ENCODE results near the gene NUP214. TPM values are rescaled to one million over a fixed set of nuclear protein-coding genes. Genes with fewer than 3 reads are reported as not detected.

The NUP214 gene
- polyA plus RNA-seq, 1 of the 3 experiments (the other 2 are of a cell fraction) = 8.0 TPM

DNA sequence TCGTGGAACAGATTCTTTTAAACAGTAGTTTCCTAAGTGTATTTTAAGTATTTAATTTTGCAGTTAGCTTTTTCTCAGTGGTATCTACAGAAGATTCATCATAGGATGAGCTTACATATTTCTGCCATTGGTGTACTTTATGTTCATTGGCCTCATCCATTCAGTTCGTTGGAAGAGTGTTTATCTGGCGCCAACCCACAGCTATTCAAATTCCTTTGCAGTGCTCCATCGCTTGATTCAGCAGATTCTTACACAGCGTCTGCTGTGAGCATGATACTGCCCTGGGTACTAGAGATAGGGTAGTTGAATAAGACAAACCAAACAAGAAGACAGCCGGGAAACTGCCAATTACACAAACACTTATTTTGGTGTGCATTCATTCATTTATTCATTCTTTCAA lies 55.1 kb downstream of the NUP214 start:
- CTCF ChIA-PET = interaction anchor here (1.0 to 11.8 kb wide), 7 partner anchors 11 to 169 kb away, joined by 3 to 192 read pairs (median 4); partner anchors contain the start of gene PLPP7
- peak overlapping the region; percentile 59; the same call in 1 of the 2 replicates for H3K9ac ChIP-seq
- 23% methylated on average over 6 of the region's 6 CpGs for WGBS (ENCODE audit: low lambda C conversion rate)

GRCh38 chr9:131181091-131181681 lies 55.8 kb downstream of the NUP214 start:
- no peaks in the 10 kb centered on the region for H3K27me3 ChIP-seq (ENCODE audit: insufficient read depth)
- POLR2A ChIA-PET = no interaction called here
- H3K9me3 ChIP-seq = no peaks in the 10 kb centered on the region
- H3K79me2 ChIP-seq (ENCODE audit: insufficient read depth) = peaks cover 10% of the 10 kb centered on the region; the same call in 1 of the 2 replicates
- 90% methylated on average over 6 of the region's 6 CpGs for WGBS (ENCODE audit: low lambda C conversion rate)
- DNase-seq = no peak
- no peaks in the 10 kb centered on the region for H3K9me2 ChIP-seq
- H2AFZ ChIP-seq (ENCODE audit: low read depth) = no peak overlapping the region
- CTCF ChIA-PET = interaction anchor here (1.0 to 11.8 kb wide), 9 partner anchors 10 to 168 kb away, joined by 3 to 192 read pairs (median 4); partner anchors contain the start of gene PLPP7
- no peak overlapping the region for H3K4me2 ChIP-seq
- H3K9ac ChIP-seq = peak overlapping the region; percentile 36; the same call in 1 of the 2 replicates
- no peaks in the 10 kb centered on the region for H4K20me1 ChIP-seq (ENCODE audit: insufficient read depth)
- H3K4me3 ChIP-seq (ENCODE audit: low read depth in 2 of 2, low read length in 1 of 2) = no peak overlapping the region
- H3K36me3 ChIP-seq (replicated peaks in 1 of 2; ENCODE audit: control insufficient read depth in 1 of 2, insufficient read depth in 2 of 2, low read length in 1 of 2) = peaks cover 41 to 49% of the 10 kb centered on the region in 2 experiments
- peaks cover 0 to 24% of the 10 kb centered on the region in 2 experiments; a peak in 2 of 4 replicates for H3K4me1 ChIP-seq (ENCODE audit: control insufficient read depth in 1 of 2, insufficient read depth in 2 of 2, low read depth in 1 of 2, low read length in 1 of 2)
- TF ChIP-seq, protein P1, sequence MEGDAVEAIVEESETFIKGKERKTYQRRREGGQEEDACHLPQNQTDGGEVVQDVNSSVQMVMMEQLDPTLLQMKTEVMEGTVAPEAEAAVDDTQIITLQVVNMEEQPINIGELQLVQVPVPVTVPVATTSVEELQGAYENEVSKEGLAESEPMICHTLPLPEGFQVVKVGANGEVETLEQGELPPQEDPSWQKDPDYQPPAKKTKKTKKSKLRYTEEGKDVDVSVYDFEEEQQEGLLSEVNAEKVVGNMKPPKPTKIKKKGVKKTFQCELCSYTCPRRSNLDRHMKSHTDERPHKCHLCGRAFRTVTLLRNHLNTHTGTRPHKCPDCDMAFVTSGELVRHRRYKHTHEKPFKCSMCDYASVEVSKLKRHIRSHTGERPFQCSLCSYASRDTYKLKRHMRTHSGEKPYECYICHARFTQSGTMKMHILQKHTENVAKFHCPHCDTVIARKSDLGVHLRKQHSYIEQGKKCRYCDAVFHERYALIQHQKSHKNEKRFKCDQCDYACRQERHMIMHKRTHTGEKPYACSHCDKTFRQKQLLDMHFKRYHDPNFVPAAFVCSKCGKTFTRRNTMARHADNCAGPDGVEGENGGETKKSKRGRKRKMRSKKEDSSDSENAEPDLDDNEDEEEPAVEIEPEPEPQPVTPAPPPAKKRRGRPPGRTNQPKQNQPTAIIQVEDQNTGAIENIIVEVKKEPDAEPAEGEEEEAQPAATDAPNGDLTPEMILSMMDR (IDR thresholded peaks at IDR 0.05) = peak; percentile 37
- TF ChIP-seq CHD2 (IDR thresholded peaks at IDR 0.05; ENCODE audit: low read length, partially characterized antibody) = no peak
- no peak for TF ChIP-seq ZBTB33 (IDR thresholded peaks at IDR 0.05; ENCODE audit: borderline replicate concordance, low read depth)
- no peak for TF ChIP-seq SMC3 (IDR thresholded peaks at IDR 0.05; ENCODE audit: low read depth, low read length)
- TF ChIP-seq, protein P2, sequence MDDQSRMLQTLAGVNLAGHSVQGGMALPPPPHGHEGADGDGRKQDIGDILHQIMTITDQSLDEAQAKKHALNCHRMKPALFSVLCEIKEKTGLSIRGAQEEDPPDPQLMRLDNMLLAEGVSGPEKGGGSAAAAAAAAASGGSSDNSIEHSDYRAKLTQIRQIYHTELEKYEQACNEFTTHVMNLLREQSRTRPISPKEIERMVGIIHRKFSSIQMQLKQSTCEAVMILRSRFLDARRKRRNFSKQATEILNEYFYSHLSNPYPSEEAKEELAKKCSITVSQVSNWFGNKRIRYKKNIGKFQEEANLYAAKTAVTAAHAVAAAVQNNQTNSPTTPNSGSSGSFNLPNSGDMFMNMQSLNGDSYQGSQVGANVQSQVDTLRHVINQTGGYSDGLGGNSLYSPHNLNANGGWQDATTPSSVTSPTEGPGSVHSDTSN (IDR thresholded peaks at IDR 0.05) = no peak
- H3K27ac ChIP-seq (ENCODE audit: low read depth in 2 of 2, low read length in 1 of 2) = peak overlapping the region in 1 of 2 experiments; percentile 96; a peak in 2 of 4 replicates
- H3F3A ChIP-seq (replicated peaks; ENCODE audit: insufficient read depth) = peaks cover 36% of the 10 kb centered on the region

More for the DNA sequence above, 55.1 kb downstream of the NUP214 start:
- Histone ChIP-seq H4K20me1 (ENCODE audit: insufficient read depth) (no peaks in the 10 kb centered on the region), H3K27ac (ENCODE audit: low read depth in 2 of 2, low read length in 1 of 2) (peak overlapping the region; percentile 36 to 96; a peak in 3 of 4 replicates), H3K4me3 (ENCODE audit: low read depth in 2 of 2, low read length in 1 of 2) (no peak overlapping the region), H3K79me2 (ENCODE audit: insufficient read depth) (peaks cover 10% of the 10 kb centered on the region; the same call in 1 of the 2 replicates), H3K9me2 (no peaks in the 10 kb centered on the region), H3K27me3 (ENCODE audit: insufficient read depth) (no peaks in the 10 kb centered on the region), H3K9me3 (no peaks in the 10 kb centered on the region), H3F3A (replicated peaks; ENCODE audit: insufficient read depth) (peaks cover 37% of the 10 kb centered on the region), H3K36me3 (replicated peaks in 1 of 2; ENCODE audit: control insufficient read depth in 1 of 2, insufficient read depth in 2 of 2, low read length in 1 of 2) (peaks cover 48 to 49% of the 10 kb centered on the region in 2 experiments), H2AFZ (ENCODE audit: low read depth) (no peak overlapping the region), H3K4me1 (ENCODE audit: control insufficient read depth in 1 of 2, insufficient read depth in 2 of 2, low read depth in 1 of 2, low read length in 1 of 2) (peaks cover 0 to 24% of the 10 kb centered on the region in 2 experiments; a peak in 2 of 4 replicates), H3K4me2 (peak overlapping the region; percentile 48; the same call in 1 of the 2 replicates)
- POLR2A ChIA-PET = no interaction called here
- no peak for DNase-seq
- TF ChIP-seq TEAD4 (IDR thresholded peaks at IDR 0.05; ENCODE audit: borderline replicate concordance, insufficient read depth) (0 out of 2 replicates have a peak, but pooled peaks have one; percentile 32), NFIC (IDR thresholded peaks at IDR 0.05; ENCODE audit: borderline replicate concordance) (peak; percentile 37; the same call in 1 of the 2 replicates), GATA2 (CRISPR knock-in tag; IDR thresholded peaks at IDR 0.05) (no peak), EP300 (IDR thresholded peaks at IDR 0.05; ENCODE audit: borderline replicate concordance in 1 of 2, low read depth in 1 of 2, low read length in 1 of 2) (peak in 1 of 2 experiments; percentile 47; a peak in 1 of 4 replicates), TCF12 (IDR thresholded peaks at IDR 0.05) (peak; percentile 54; the same call in 1 of the 2 replicates), FOSL2 (IDR thresholded peaks at IDR 0.05; ENCODE audit: borderline replicate concordance, low read depth) (peak; percentile 28; the same call in 1 of the 2 replicates), POLR2AphosphoS5 (IDR thresholded peaks at IDR 0.05; ENCODE audit: low read depth, low read length) (peak; percentile 15; the same call in 1 of the 2 replicates), RAD21 (IDR thresholded peaks at IDR 0.05; ENCODE audit: low read length) (no peak), RFX5 (IDR thresholded peaks at IDR 0.05; ENCODE audit: low read length) (no peak), SIN3A (IDR thresholded peaks at IDR 0.05; ENCODE audit: borderline replicate concordance, low read depth, low read length) (no peak)
- TF ChIP-seq, protein P3, sequence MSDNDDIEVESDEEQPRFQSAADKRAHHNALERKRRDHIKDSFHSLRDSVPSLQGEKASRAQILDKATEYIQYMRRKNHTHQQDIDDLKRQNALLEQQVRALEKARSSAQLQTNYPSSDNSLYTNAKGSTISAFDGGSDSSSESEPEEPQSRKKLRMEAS (IDR thresholded peaks at IDR 0.05; ENCODE audit: low read depth) = 0 out of 2 replicates have a peak, but pooled peaks have one; percentile 29
- TF ChIP-seq, protein P2 (IDR thresholded peaks at IDR 0.05) = peak; percentile 21; the same call in 1 of the 2 replicates
- TF ChIP-seq, protein P4, sequence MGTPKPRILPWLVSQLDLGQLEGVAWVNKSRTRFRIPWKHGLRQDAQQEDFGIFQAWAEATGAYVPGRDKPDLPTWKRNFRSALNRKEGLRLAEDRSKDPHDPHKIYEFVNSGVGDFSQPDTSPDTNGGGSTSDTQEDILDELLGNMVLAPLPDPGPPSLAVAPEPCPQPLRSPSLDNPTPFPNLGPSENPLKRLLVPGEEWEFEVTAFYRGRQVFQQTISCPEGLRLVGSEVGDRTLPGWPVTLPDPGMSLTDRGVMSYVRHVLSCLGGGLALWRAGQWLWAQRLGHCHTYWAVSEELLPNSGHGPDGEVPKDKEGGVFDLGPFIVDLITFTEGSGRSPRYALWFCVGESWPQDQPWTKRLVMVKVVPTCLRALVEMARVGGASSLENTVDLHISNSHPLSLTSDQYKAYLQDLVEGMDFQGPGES (IDR thresholded peaks at IDR 0.05; ENCODE audit: low read depth, low read length) = no peak

All from SK-N-SH (cell line).